ENCODE results near the gene RAD9A. TPM values are rescaled to one million over a fixed set of nuclear protein-coding genes. Genes with fewer than 3 reads are reported as not detected.
A peak's percentile ranks its signal among the peaks of the same experiment; 100 is the strongest.

Gene RAD9A
- total and polyA plus RNA-seq, 4 donors = 14.1 to 35.9 (median 21.2) TPM

DNA sequence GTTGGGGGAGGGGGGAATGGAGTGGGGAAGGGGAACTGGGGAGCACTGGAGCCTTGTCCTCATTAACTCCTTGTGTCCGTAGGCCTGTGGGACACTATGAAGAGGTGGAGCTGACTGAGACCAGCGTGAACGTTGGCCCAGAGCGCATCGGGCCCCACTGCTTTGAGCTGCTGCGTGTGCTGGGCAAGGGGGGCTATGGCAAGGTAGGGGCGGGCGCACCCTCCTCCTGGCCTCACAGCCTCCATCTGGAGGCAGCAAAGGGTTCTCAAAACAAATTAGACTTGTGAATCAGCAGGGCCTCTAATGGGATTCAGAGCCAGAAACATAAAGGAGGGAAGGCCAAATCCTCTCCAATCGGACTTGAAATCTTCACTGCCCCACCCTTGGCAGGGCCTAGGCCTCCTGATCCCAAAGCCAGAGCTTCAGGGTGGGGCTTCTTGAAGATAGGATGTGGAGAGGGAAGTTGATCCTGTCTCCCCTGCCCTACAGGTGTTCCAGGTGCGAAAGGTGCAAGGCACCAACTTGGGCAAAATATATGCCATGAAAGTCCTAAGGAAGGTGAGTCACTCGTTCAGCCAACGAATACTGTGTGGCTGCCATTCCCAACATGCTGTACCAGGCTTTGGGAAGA, 37.4 kb downstream of the RAD9A start:
- TF ChIP-seq, protein P1, sequence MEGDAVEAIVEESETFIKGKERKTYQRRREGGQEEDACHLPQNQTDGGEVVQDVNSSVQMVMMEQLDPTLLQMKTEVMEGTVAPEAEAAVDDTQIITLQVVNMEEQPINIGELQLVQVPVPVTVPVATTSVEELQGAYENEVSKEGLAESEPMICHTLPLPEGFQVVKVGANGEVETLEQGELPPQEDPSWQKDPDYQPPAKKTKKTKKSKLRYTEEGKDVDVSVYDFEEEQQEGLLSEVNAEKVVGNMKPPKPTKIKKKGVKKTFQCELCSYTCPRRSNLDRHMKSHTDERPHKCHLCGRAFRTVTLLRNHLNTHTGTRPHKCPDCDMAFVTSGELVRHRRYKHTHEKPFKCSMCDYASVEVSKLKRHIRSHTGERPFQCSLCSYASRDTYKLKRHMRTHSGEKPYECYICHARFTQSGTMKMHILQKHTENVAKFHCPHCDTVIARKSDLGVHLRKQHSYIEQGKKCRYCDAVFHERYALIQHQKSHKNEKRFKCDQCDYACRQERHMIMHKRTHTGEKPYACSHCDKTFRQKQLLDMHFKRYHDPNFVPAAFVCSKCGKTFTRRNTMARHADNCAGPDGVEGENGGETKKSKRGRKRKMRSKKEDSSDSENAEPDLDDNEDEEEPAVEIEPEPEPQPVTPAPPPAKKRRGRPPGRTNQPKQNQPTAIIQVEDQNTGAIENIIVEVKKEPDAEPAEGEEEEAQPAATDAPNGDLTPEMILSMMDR (IDR thresholded peaks at IDR 0.05; ENCODE audit: control extremely low read depth, extremely low read depth) = no peak
- Histone ChIP-seq H3K4me3 (peak overlapping the region; percentile 89), H3K27me3 (ENCODE audit: control insufficient read depth in 3 of 3, insufficient read depth in 3 of 3, low read length in 2 of 3) (no peaks in the 10 kb centered on the region), H3K9ac (ENCODE audit: insufficient read depth in 1 of 2, low read length in 2 of 2) (peak overlapping the region; percentile 90 to 98), H3K27ac (ENCODE audit: low read depth in 1 of 2, low read length in 1 of 2) (peak overlapping the region in 1 of 2 donors; percentile 95), H3K4me1 (ENCODE audit: control insufficient read depth in 5 of 5, insufficient read depth in 5 of 5, low read length in 5 of 5) (peaks cover 0 to 13% (median 6%) of the 10 kb centered on the region in 5 donors), H3K9me3 (ENCODE audit: control insufficient read depth in 4 of 4, insufficient read depth in 3 of 4, low read length in 3 of 4) (no peaks in the 10 kb centered on the region), H3K36me3 (ENCODE audit: control insufficient read depth in 4 of 4, insufficient read depth in 4 of 4, low read length in 4 of 4) (peaks cover 0 to 30% (median 11%) of the 10 kb centered on the region in 4 donors)
- no peak for DNase-seq
- 50 to 58% methylated on average over 12 of the region's 12 CpGs for WGBS, 2 donors
- ATAC-seq (ENCODE audit: insufficient read depth, low FRiP score) = no peak

DNA sequence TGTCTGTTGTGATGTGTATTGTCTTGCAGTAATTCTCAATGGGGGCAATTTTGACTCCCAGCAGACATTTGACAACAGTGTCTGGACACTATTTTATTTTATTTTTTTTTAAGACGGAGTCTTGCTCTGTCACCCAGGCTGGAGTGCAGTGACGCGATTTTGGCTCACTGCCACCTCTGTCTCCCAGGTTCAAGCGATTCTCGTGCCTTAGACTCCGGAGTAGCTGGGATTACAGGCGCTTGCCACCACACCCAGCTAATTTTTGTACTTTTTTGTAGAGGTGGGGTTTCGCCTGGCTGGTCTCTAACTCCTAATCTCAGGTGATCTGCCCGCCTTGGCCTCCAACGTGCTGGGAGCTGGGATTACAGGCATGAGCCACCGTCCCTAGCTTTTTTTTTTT, 37.9 kb downstream of the RAD9A start:
- TF ChIP-seq, protein P1 (IDR thresholded peaks at IDR 0.05; ENCODE audit: control extremely low read depth, extremely low read depth) = no peak
- no peak overlapping the region for H3K4me3 ChIP-seq
- no peaks in the 10 kb centered on the region for H3K27me3 ChIP-seq (ENCODE audit: control insufficient read depth in 3 of 3, insufficient read depth in 3 of 3, low read length in 2 of 3)
- H3K9me3 ChIP-seq (ENCODE audit: control insufficient read depth in 4 of 4, insufficient read depth in 3 of 4, low read length in 3 of 4) = no peaks in the 10 kb centered on the region
- 77 to 90% methylated on average over 11 of the region's 11 CpGs for WGBS, 2 donors
- ATAC-seq (ENCODE audit: insufficient read depth, low FRiP score) (no peak), DNase-seq (no peak)
- peaks cover 0 to 36% (median 14%) of the 10 kb centered on the region in 4 donors for H3K36me3 ChIP-seq (ENCODE audit: control insufficient read depth in 4 of 4, insufficient read depth in 4 of 4, low read length in 4 of 4)
- no peak overlapping the region for H3K27ac ChIP-seq (ENCODE audit: low read depth in 1 of 2, low read length in 1 of 2)
- no peak overlapping the region for H3K9ac ChIP-seq (ENCODE audit: insufficient read depth in 1 of 2, low read length in 2 of 2)
- peaks cover 0 to 13% (median 6%) of the 10 kb centered on the region in 5 donors for H3K4me1 ChIP-seq (ENCODE audit: control insufficient read depth in 5 of 5, insufficient read depth in 5 of 5, low read length in 5 of 5)

DNA sequence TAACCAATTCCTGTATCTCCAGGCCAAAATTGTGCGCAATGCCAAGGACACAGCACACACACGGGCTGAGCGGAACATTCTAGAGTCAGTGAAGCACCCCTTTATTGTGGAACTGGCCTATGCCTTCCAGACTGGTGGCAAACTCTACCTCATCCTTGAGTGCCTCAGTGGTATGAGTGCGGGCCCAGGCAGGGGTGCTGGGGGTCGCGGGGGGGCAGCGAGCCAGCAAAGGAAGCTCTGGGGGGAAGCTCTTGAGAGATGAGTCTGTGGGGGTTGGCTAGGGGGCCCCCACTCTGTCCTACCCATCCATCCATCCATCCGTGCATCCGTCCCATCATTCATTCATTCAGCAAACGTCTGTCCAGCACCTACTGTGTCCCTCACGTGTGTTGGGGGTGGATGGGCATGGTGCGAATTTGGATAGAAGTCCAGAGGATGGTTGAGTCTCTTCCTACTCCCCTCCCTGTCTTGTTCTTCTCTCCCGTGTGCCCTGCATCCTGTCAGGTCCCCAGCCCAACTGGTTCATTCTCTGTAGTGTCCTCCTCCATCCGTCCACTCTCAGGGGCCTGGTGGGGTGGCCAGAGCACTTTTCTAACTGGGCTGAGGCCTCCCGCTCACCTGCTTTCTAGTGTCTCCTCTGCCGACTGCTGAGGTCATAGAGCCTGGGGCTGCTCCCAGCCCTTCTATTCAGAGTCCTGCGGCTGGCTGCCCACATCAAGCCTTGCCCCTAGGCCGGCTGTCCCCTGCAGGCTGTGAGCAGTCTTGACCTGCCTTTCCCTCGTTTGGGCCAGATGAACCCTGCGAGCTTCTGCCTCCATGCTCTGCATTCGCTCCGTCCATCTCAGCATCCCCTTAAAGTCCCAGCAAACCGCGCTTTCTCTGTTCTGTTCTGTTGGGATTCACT, 39.8 kb downstream of the RAD9A start:
- TF ChIP-seq, protein P1 (IDR thresholded peaks at IDR 0.05; ENCODE audit: control extremely low read depth, extremely low read depth) = no peak
- Histone ChIP-seq H3K4me3 (no peak overlapping the region), H3K4me1 (ENCODE audit: control insufficient read depth in 5 of 5, insufficient read depth in 5 of 5, low read length in 5 of 5) (peaks cover 0 to 13% (median 6%) of the 10 kb centered on the region in 5 donors), H3K9me3 (ENCODE audit: control insufficient read depth in 4 of 4, insufficient read depth in 3 of 4, low read length in 3 of 4) (no peaks in the 10 kb centered on the region), H3K9ac (ENCODE audit: insufficient read depth in 1 of 2, low read length in 2 of 2) (no peak overlapping the region), H3K27me3 (ENCODE audit: control insufficient read depth in 3 of 3, insufficient read depth in 3 of 3, low read length in 2 of 3) (no peaks in the 10 kb centered on the region), H3K27ac (ENCODE audit: low read depth in 1 of 2, low read length in 1 of 2) (no peak overlapping the region), H3K36me3 (ENCODE audit: control insufficient read depth in 4 of 4, insufficient read depth in 4 of 4, low read length in 4 of 4) (peaks cover 0 to 50% (median 15%) of the 10 kb centered on the region in 4 donors)
- DNase-seq (no peak), ATAC-seq (ENCODE audit: insufficient read depth, low FRiP score) (no peak)
- whole genome bisulfite sequencing, 2 donors = 92 to 95% methylated on average over 24 of the region's 24 CpGs

Data from lung (tissue), 12 donors.